Fibroblast of villous mesenchyme (primary cell): ENCODE measurements around the gene SH2D3A. TPM values are rescaled to one million over a fixed set of nuclear protein-coding genes. Genes with fewer than 3 reads are reported as not detected.
"Not testable (repeated sequence)": the region's sequence is repeated elsewhere in the genome, so short reads cannot be mapped to it uniquely, and the experiment has no call there.

ENCODE experiments used
- DNase-seq: peaks from one replicate; pipeline ENCODE4 v3.0.0-alpha.2; 2010; ENCODE audit warnings: low read depth
- H3K4me3 ChIP-seq: 2 replicates; pipeline ENCODE4 v1.5.1; 2011; ENCODE audit warnings: low read depth, mild to moderate bottlenecking, low read length
- CTCF ChIP-seq: IDR thresholded peaks from 2 replicates; pipeline ENCODE4 v1.5.1; 2012; ENCODE audit warnings: low read depth, mild to moderate bottlenecking, low read length; ENCODE audit not compliant: insufficient read depth
- total RNA-seq: library from RNA; depleted of rRNA; stranded (reverse); fragments of >200 nt; gene quantifications from 2 replicates; pipeline ENCODE4 v1.2.3, GENCODE V29; 2012

The SH2D3A gene
- total RNA-seq, 1 donor: under 0.01 TPM

GRCh38 chr19:6807291-6807690 lies 40.1 kb upstream of the SH2D3A start:
- no peak overlapping the region for H3K4me3 ChIP-seq
- DNase-seq: no peak
- TF ChIP-seq CTCF: no peak

GRCh38 chr19:6806488-6806887 lies 39.3 kb upstream of the SH2D3A start:
- no peak overlapping the region for H3K4me3 ChIP-seq
- DNase-seq: no peak
- TF ChIP-seq CTCF: no peak

- no peak for DNase-seq
- H3K4me3 ChIP-seq: no peak overlapping the region
- TF ChIP-seq CTCF: no peak
Observed at GRCh38 chr19:6803036-6803404, 35.8 kb upstream of the SH2D3A start.

- TF ChIP-seq CTCF: no peak
- no peak for DNase-seq
- H3K4me3 ChIP-seq: no peak overlapping the region
Observed at GRCh38 chr19:6802336-6803035, 35.3 kb upstream of the SH2D3A start.

- H3K4me3 ChIP-seq: peak overlapping the region; percentile 18
- TF ChIP-seq CTCF: no peak
- DNase-seq: no peak
Observed at GRCh38 chr19:6801485-6802086, 34.4 kb upstream of the SH2D3A start.

GRCh38 chr19:6800991-6801484 lies 33.8 kb upstream of the SH2D3A start:
- peak; percentile 3 for DNase-seq
- TF ChIP-seq CTCF: no peak
- no peak overlapping the region for H3K4me3 ChIP-seq

- H3K4me3 ChIP-seq, DNase-seq: not testable (repeated sequence)
Observed at GRCh38 chr19:6800160-6800790, 33.0 kb upstream of the SH2D3A start.
